ENCODE data around the gene RAB30.

RAB30 gene

GRCh38 chr11:82936261-82936660, 135.4 kb downstream of the RAB30 start:
- DNase-seq, result no peak

GRCh38 chr11:82932564-82932963, 139.1 kb downstream of the RAB30 start:
- DNase-seq, result no peak

GRCh38 chr11:82930734-82931133, 141.0 kb downstream of the RAB30 start:
- DNase-seq, result no peak

- no peak for DNase-seq
These were observed 141.5 kb downstream of the RAB30 start for GRCh38 chr11:82930229-82930628.

DNA sequence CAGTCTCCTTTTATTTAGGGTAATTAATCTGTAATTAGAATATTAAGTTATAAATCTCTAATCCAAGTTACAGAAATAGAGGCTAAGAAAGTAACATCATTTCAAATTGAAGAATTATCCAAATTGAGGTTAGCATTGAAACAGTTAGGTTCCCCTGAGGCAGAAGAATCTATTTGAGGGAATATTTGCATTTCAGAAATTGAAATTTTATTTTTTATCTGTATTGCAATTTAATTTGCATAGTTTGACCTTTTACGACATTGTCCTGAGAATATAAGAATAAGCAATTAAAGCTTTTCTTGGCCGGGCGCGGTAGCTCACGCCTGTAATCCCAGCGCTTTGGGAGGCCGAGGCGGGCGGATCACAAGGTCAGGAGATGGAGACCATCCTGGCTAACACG, 142.6 kb downstream of the RAB30 start:
- no peak for DNase-seq

GRCh38 chr11:82927264-82927880, 144.3 kb downstream of the RAB30 start:
- DNase-seq, result no peak

DNA sequence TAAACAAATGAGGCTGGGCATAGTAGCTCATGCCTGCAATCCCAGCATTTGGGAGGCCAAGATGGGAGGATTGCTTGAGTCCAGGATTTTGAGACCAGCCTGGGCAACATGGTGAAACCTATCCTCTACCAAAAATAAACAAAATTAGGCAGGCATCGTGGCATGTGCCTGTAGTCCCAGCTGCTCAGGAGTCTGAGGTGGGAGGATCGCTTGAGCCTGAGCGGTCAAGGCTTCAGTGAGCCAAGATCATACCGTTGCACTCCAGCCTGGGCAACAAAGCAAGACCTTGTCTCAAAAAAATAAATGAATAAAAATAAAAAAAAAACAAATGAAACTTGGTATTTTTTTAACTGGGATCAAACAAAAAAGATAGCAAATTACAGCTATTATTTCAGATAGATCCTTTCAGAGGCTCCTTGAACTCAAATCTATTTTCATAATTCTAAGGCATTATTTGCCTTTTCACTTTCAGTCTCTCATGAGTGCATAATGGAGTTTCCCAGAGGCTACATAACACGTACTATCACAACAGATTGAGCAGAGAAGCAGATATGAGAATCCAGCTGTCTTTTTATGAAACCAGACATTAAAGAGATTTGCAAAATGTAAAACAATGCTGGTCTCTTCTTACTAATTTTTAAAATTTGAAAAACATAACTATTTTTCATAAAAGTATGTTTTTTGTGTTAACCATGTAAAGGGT, 147.0 kb downstream of the RAB30 start:
- no peak for DNase-seq

Data from stimulated activated CD4-positive, alpha-beta T cell treated with anti-CD3 and anti-CD28 coated beads, Interleukin-4, amount 100 ng/mL, for 1 hour (primary cell).